NCI-H526 (cell line): ENCODE results near the gene OPRM1.
"Not testable (repeated sequence)": the region's sequence is repeated elsewhere in the genome, so short reads cannot be mapped to it uniquely, and the experiment has no call there.

Experiments
- DNase-seq, 2 experiments: peaks; one replicate each; lab custom pipeline; 2025; lab: John Stamatoyannopoulos, UW

Gene OPRM1

GRCh38 chr6:154140743-154141142, 101.7 kb downstream of the OPRM1 start:
- DNase-seq, result no peak

- no peak for DNase-seq
Observed at GRCh38 chr6:154143753-154144152, 104.7 kb downstream of the OPRM1 start.

DNA sequence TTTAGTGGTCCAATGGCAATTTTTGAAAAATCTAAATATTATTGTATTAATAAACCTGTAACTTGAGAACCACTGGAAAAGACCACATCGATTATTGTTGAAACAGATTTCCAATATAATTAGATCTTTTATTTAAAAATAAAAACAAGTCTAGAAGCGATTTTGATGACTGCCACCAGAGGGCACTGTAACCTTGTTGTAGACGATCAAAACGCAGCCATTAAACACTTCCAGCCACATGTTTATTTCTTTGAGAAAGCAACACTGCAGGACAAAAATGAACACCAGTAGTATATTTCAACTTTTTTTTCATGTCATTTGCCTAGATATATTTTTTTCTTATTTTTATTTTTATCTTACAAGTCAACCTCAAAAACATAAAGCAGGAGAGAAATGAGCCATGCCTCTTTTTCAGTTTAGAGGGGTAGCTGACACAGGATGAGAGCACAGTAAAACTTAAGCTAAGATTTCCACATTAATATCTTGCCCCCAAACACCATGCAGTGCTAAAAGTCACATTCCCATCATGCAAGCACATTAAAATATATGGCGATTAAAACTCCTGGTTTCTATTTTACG, 115.4 kb downstream of the OPRM1 start:
- DNase-seq, result peak; percentile 9 to 80

DNA sequence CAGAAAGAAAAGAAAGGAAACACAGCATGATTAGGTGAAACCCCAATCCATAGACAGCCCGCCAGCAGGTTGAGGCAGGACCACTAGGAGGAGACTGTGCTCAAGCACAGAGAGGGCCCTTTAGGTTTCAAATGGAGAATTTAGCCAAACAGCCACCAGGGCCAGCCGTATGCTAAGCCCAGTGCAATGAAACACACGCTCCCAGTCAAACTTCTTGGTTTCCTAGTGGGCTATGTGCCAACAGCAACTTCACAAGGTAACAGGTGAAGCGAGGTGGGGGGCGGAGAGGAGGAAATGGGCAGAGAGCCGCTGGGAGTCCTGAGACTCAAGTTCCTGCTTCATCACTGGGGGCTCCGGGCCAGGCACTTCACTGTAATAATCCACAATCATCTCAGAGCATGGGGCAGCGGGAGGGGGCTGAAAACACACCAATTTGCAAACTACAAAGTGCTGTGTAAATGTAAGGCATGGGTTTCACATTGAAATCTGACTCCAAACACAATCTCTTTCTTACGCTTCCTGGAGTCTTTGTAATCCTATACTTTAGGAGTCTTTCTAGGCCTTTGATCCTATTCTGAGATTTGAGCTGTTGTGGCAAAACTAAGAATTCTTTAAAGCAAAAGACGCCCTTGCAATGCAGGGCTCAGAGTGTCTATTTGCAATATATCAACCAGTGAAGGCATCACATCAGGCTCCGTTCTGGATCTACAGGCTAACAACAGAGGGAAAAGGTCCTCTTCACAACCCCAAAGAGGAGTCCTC, 117.3 kb downstream of the OPRM1 start:
- DNase-seq, result peak; percentile 9 to 67

GRCh38 chr6:154157082-154157481, 118.0 kb downstream of the OPRM1 start:
- DNase-seq, result no peak

- DNase-seq, result no peak
Observed at GRCh38 chr6:154157706-154158105, 118.7 kb downstream of the OPRM1 start.

GRCh38 chr6:154159126-154159525, 120.1 kb downstream of the OPRM1 start:
- DNase-seq, result no peak

DNA sequence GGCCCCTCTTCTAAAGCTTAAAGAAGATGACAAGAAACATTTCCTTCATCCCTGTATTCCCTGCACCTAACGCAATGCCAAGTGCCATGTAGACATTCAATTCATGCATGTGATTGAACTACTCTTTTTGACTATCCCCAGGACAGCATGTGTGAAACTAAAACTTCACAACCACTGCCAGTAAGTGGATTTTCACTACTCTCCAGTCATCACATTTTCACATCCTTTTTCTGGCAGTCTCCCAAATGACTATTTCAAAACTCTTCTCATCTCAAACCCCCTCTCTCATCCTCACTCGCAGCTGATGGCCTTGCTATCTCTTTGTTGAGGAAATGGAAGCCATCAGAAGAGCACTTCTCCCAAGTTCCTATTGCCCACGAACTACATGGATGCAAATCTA, 122.6 kb downstream of the OPRM1 start:
- no peak for DNase-seq

DNA sequence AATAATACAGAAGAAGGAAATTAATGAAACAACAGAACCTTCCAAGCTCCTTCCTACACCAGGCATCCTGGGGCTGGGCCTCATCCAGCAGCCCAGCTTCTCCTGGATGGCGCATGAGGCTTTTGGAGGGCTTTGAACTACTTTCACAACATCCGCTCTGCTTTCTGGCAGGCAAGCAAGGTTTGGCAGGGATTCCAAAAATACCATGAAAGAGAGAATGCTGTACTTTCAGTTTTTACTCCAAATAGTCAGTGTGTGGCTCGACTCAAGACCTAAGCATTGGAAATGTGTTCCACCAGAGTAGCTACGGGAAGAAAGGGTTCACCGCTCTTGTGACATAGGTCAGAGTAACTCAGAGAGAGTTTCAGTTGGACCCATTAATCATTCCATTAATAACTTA, 125.4 kb downstream of the OPRM1 start:
- no peak for DNase-seq

- DNase-seq, result no peak
Observed at GRCh38 chr6:154165478-154165877, 126.4 kb downstream of the OPRM1 start.

DNA sequence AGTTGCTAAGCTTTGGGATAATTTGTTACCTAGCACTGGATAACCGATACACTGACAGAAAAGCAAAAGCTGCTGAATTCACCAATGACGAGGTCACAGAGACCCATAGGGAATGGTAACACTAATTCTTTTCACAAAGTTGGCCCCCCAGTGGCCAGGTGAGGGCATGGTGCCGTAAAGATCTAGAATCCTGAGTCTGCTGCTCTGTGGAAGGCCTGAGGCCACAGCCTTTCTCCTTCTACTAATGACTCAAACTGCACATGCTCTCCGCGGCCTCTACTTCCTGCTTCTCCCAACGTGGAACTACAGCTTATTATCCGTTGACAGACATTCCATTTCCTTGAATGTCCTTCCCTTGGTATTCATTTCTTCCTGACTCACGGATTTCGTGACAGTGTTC, 127.1 kb downstream of the OPRM1 start:
- no peak for DNase-seq

GRCh38 chr6:154167126-154167525, 128.1 kb downstream of the OPRM1 start:
- DNase-seq, result no peak

- DNase-seq, result no peak
Observed at GRCh38 chr6:154169193-154169847, 130.3 kb downstream of the OPRM1 start.

- DNase-seq, result no peak
Observed at GRCh38 chr6:154170106-154170505, 131.1 kb downstream of the OPRM1 start.

- DNase-seq, result not testable (repeated sequence)
Observed at GRCh38 chr6:154172393-154172792, 133.4 kb downstream of the OPRM1 start.

GRCh38 chr6:154179434-154179833, 140.4 kb downstream of the OPRM1 start:
- no peak for DNase-seq

DNA sequence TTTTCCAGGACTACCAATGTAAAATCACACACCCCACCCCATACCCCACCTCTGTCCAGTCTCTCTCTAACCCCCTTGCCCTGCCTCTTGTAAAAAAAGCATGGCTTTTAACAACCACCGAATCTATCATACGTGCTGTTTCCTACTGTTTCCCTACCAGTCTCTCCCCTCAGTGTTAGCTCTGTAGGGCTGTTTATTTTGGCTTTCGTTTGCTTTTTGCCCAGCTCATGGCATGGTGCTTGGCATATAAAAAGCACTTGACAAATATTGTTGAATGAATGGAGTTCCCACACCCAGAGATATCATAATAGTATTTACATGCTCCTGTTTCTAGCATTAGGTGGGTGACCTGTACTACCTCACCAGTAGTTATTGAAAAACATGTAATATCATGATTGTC, 148.2 kb downstream of the OPRM1 start:
- DNase-seq, result no peak

- DNase-seq, result no peak
Observed at GRCh38 chr6:154187714-154188113, 148.7 kb downstream of the OPRM1 start.

DNA sequence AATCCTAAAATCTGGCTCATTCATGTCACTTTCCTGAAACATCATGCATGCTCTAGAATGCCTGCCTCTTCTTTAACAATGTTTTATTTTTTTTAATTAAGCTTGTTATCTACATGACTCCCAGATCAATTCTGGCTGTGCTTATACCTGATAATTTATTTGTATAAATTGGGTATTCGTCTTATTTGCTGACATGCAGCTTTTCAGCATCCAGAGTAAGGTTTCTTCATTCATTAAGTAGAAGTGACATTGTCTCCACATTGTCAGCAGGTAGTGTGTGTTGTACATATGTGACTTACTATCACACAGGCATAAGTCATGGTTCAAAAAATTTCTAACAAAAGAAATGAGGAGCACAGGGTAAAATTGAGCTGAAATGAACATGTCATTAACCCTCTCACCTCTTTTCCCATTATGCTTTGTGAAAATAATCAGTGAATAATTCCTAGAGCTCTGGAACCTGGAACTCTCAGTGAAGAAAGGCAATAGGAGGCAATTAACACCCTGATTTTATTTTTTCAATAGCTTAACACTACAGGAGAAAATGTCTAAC, 157.4 kb downstream of the OPRM1 start:
- DNase-seq, result no peak

- DNase-seq, result no peak
Observed at GRCh38 chr6:154197196-154197860, 158.3 kb downstream of the OPRM1 start.

GRCh38 chr6:154201688-154202087, 162.6 kb downstream of the OPRM1 start:
- DNase-seq, result not testable (repeated sequence)

GRCh38 chr6:154202339-154202738, 163.3 kb downstream of the OPRM1 start:
- no peak for DNase-seq
